Stimulated activated CD8-positive, alpha-beta memory T cell treated with anti-CD3 and anti-CD28 coated beads, Interleukin-12 subunit alpha, Interleukin-12 subunit beta, amount 100 ng/mL, for 24 hours (primary cell): ENCODE data around the gene CORT.
"Not testable (repeated sequence)": the region's sequence is repeated elsewhere in the genome, so short reads cannot be mapped to it uniquely, and the experiment has no call there.

Source experiments
- DNase-seq: peaks from one replicate; pipeline ENCODE4 v3.0.0-alpha.2; 2020; ENCODE audit errors: extremely low read depth

The CORT gene

GRCh38 chr1:10449751-10450150 lies at the start of gene CORT:
TSS of gene CORT (plus strand) at chr1:10450031. CDS start at chr1:10450224, 193 bp downstream.
- no peak for DNase-seq

GRCh38 chr1:10401281-10401680 lies 48.5 kb upstream of the CORT start:
- no peak for DNase-seq

- no peak for DNase-seq
Observed at GRCh38 chr1:10402729-10403274, 47.0 kb upstream of the CORT start.

- no peak for DNase-seq
Observed at GRCh38 chr1:10407201-10407600, 42.6 kb upstream of the CORT start.

GRCh38 chr1:10415211-10415930 lies 34.5 kb upstream of the CORT start:
- DNase-seq = no peak

GRCh38 chr1:10415967-10416366 lies 33.9 kb upstream of the CORT start:
- not testable (repeated sequence) for DNase-seq

- DNase-seq = not testable (repeated sequence)
Observed at GRCh38 chr1:10418741-10419140, 31.1 kb upstream of the CORT start.

GRCh38 chr1:10419351-10419750 lies 30.5 kb upstream of the CORT start:
- no peak for DNase-seq

- no peak for DNase-seq
Observed at GRCh38 chr1:10421637-10422036, 28.2 kb upstream of the CORT start.

- DNase-seq = no peak
Observed at GRCh38 chr1:10424034-10424433, 25.8 kb upstream of the CORT start.

- DNase-seq = no peak
Observed at GRCh38 chr1:10424651-10425050, 25.2 kb upstream of the CORT start.

GRCh38 chr1:10425826-10426534 lies 23.9 kb upstream of the CORT start:
- DNase-seq = not testable (repeated sequence)

GRCh38 chr1:10426535-10426848 lies 23.3 kb upstream of the CORT start:
- not testable (repeated sequence) for DNase-seq

- no peak for DNase-seq
Observed at GRCh38 chr1:10428984-10429383, 20.8 kb upstream of the CORT start.

- DNase-seq = no peak
Observed at GRCh38 chr1:10429868-10430215, 20.0 kb upstream of the CORT start.

- DNase-seq = peak; percentile 87
Observed at GRCh38 chr1:10430216-10431069, 19.4 kb upstream of the CORT start, which contains the start of gene CENPS. TSS of gene CENPS (plus strand) at chr1:10430433. CDS start at chr1:10430518, 85 bp downstream.

GRCh38 chr1:10431070-10431730 lies 18.6 kb upstream of the CORT start:
- peak; percentile 1 for DNase-seq

- DNase-seq = no peak
Observed at GRCh38 chr1:10432910-10433700, 16.7 kb upstream of the CORT start.

- DNase-seq = no peak
Observed at GRCh38 chr1:10433790-10434189, 16.0 kb upstream of the CORT start.

GRCh38 chr1:10434590-10434989 lies 15.2 kb upstream of the CORT start:
- no peak for DNase-seq

GRCh38 chr1:10437052-10437451 lies 12.8 kb upstream of the CORT start:
- DNase-seq = no peak
